ENCODE results near the gene HACD2.
"Not testable (repeated sequence)": the region's sequence is repeated elsewhere in the genome, so short reads cannot be mapped to it uniquely, and the experiment has no call there.

Gene HACD2

GRCh38 chr3:123488645-123489347, 96.1 kb downstream of the HACD2 start:
- Histone ChIP-seq H3K9ac (ENCODE audit: low read length) (no peak overlapping the region), H3K79me2 (ENCODE audit: insufficient read depth, low read length) (no peaks in the 10 kb centered on the region), H2AFZ (ENCODE audit: low read depth, low read length, severe bottlenecking) (no peak overlapping the region), H4K20me1 (ENCODE audit: low read depth, low read length) (no peaks in the 10 kb centered on the region), H3K27ac (ENCODE audit: low read depth, low read length) (no peak overlapping the region), H3K4me3 (ENCODE audit: insufficient read depth, low read length, poor library complexity, severe bottlenecking) (no peak overlapping the region), H3K9me2 (replicated peaks; ENCODE audit: insufficient read depth, low read length) (no peaks in the 10 kb centered on the region), H3F3A (ENCODE audit: insufficient read depth) (no peaks in the 10 kb centered on the region), H3K4me2 (ENCODE audit: low read depth, low read length, poor library complexity, severe bottlenecking) (no peak overlapping the region), H3K9me3 (ENCODE audit: insufficient read depth, low read length) (no peaks in the 10 kb centered on the region), H3K36me3 (ENCODE audit: low read length) (no peaks in the 10 kb centered on the region), H3K27me3 (ENCODE audit: low read length) (no peaks in the 10 kb centered on the region)
- no peak for TF ChIP-seq EZH2phosphoT487 (conservative IDR thresholded peaks at IDR 0.05; ENCODE audit: low read length)
- no peak for TF ChIP-seq CTCF (IDR thresholded peaks at IDR 0.05; ENCODE audit: insufficient read depth, low read length, poor library complexity, severe bottlenecking)

GRCh38 chr3:123487063-123487462, 97.8 kb downstream of the HACD2 start:
- not testable (repeated sequence) for H3K27ac ChIP-seq (ENCODE audit: low read depth, low read length)

GRCh38 chr3:123486460-123486859, 98.4 kb downstream of the HACD2 start:
- Histone ChIP-seq H3K27ac (ENCODE audit: low read depth, low read length) (no peak overlapping the region), H3K79me2 (ENCODE audit: insufficient read depth, low read length) (no peaks in the 10 kb centered on the region), H2AFZ (ENCODE audit: low read depth, low read length, severe bottlenecking) (no peak overlapping the region), H3F3A (ENCODE audit: insufficient read depth) (no peaks in the 10 kb centered on the region), H3K36me3 (ENCODE audit: low read length) (no peaks in the 10 kb centered on the region), H3K4me2 (ENCODE audit: low read depth, low read length, poor library complexity, severe bottlenecking) (no peak overlapping the region), H3K9me3 (ENCODE audit: insufficient read depth, low read length) (no peaks in the 10 kb centered on the region), H3K9me2 (replicated peaks; ENCODE audit: insufficient read depth, low read length) (no peaks in the 10 kb centered on the region), H3K27me3 (ENCODE audit: low read length) (no peaks in the 10 kb centered on the region), H3K9ac (ENCODE audit: low read length) (no peak overlapping the region), H3K4me3 (ENCODE audit: insufficient read depth, low read length, poor library complexity, severe bottlenecking) (no peak overlapping the region), H4K20me1 (ENCODE audit: low read depth, low read length) (no peaks in the 10 kb centered on the region)
- no peak for TF ChIP-seq CTCF (IDR thresholded peaks at IDR 0.05; ENCODE audit: insufficient read depth, low read length, poor library complexity, severe bottlenecking)
- no peak for TF ChIP-seq EZH2phosphoT487 (conservative IDR thresholded peaks at IDR 0.05; ENCODE audit: low read length)

More at GRCh38 chr3:123487063-123487462, 97.8 kb downstream of the HACD2 start:
- H3K36me3 ChIP-seq (ENCODE audit: low read length); H3K4me3 ChIP-seq (ENCODE audit: insufficient read depth, low read length, poor library complexity, severe bottlenecking); H3K27me3 ChIP-seq (ENCODE audit: low read length); H4K20me1 ChIP-seq (ENCODE audit: low read depth, low read length); H3K9me2 ChIP-seq (replicated peaks; ENCODE audit: insufficient read depth, low read length); H3K79me2 ChIP-seq (ENCODE audit: insufficient read depth, low read length); H2AFZ ChIP-seq (ENCODE audit: low read depth, low read length, severe bottlenecking); H3K9me3 ChIP-seq (ENCODE audit: insufficient read depth, low read length); H3F3A ChIP-seq (ENCODE audit: insufficient read depth); H3K4me2 ChIP-seq (ENCODE audit: low read depth, low read length, poor library complexity, severe bottlenecking); H3K9ac ChIP-seq (ENCODE audit: low read length): not testable (repeated sequence)

- Histone ChIP-seq H3K4me2 (ENCODE audit: low read depth, low read length, poor library complexity, severe bottlenecking) (no peak overlapping the region), H3K9me3 (ENCODE audit: insufficient read depth, low read length) (no peaks in the 10 kb centered on the region), H3K27ac (ENCODE audit: low read depth, low read length) (no peak overlapping the region), H3K4me3 (ENCODE audit: insufficient read depth, low read length, poor library complexity, severe bottlenecking) (no peak overlapping the region), H2AFZ (ENCODE audit: low read depth, low read length, severe bottlenecking) (no peak overlapping the region), H3K36me3 (ENCODE audit: low read length) (no peaks in the 10 kb centered on the region), H3F3A (ENCODE audit: insufficient read depth) (no peaks in the 10 kb centered on the region), H4K20me1 (ENCODE audit: low read depth, low read length) (no peaks in the 10 kb centered on the region), H3K27me3 (ENCODE audit: low read length) (no peaks in the 10 kb centered on the region), H3K9me2 (replicated peaks; ENCODE audit: insufficient read depth, low read length) (no peaks in the 10 kb centered on the region), H3K79me2 (ENCODE audit: insufficient read depth, low read length) (no peaks in the 10 kb centered on the region), H3K9ac (ENCODE audit: low read length) (no peak overlapping the region)
- TF ChIP-seq CTCF (IDR thresholded peaks at IDR 0.05; ENCODE audit: insufficient read depth, low read length, poor library complexity, severe bottlenecking) (no peak), EZH2phosphoT487 (conservative IDR thresholded peaks at IDR 0.05; ENCODE audit: low read length) (no peak)
Measured at GRCh38 chr3:123485551-123485950, 99.3 kb downstream of the HACD2 start.

All from SU-DHL-6 (cell line).